HG02885 (cell line): ENCODE results near the gene TMEM92.

Experiments used
- ATAC-seq: cut with Tn5 transposase; IDR thresholded peaks from one replicate; pipeline ENCODE4 v1.9.1; 2021; ENCODE audit warnings: mild to moderate bottlenecking; ENCODE audit not compliant: unreplicated experiment, poor library complexity

Gene TMEM92

DNA sequence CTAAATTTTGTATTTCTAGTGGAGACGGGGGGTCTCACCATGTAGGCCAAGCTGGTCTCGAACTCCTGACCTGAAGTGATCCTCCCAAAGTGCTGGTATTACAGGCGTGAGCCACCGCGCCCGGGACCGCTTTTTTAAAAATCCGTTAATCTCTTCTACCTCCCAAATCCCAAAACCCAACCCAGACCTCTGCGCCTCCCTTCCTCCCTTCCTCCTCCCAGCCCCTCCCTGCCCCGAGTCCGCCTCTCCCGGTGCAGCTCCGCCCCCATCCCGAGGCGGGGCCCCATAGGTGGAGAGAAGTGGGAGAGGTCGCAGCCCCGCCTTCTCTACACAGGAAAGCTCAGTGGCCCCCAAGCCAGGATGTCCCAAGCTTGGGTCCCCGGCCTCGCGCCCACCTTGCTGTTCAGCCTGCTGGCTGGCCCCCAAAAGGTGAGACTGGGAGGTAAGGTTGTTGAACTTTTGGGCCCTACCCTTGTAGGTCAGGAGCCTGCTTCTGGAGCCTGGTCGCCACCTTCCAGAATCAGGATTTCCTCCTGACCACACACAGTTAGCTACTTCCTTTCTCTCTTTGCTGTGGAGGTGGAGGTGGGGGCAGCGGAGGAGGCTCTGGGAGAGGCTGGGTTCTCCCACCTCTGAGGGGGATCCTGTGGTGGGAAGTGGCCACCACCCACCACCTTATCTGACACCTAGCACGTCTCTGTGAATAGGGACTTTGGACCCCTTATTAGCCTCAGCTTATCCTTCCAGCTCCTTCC is at the start of gene TMEM92:
TMEM92 (plus strand) TSS at position 325 of the 755 bp plus-strand sequence; CDS start at position 361, 36 bp downstream.
- no peak for ATAC-seq

DNA sequence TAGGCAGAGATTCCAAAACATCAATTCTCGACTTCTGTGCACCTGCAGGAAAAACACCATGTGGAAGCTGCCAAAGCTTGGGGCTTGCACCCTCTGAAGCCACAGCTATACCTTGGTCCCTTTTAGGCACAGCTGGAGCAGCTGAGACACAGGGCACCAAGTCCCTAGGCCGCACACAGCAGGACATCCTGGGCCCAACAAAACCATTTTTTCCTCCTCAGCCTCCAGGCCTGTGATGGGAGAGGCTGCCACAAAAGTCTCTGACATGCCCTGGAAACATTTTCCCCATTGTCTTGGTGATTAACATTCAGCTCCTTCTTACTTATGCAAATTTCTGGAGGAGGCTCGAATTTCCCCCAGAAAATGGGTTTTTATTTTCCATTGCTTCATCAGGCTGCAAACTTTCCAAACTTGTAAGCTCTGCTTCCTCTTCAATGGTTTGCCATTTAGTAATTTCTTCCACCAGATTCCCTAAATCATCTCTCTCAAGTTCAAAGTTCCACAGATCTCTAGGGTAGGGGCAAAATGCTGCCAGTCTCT is 48.5 kb upstream of the TMEM92 start:
- no peak for ATAC-seq

DNA sequence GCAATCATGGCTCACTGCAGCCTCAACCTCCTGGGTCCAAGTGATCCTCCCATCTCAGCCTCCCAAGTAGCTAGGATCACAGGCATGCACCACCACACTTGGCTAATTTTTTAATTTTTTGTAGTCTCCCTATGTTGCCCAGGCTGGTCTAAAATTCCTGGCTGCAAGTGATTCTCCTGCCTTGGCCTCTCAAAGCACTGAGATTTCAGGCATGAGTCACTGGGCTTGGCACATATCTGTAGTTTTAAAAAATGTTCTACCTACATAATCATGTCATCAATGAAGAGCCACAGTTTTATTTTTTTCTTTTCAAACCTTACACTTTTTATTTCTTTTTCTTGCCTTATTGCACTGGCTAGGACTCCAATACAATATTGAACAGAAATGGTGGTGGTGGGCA is 39.7 kb upstream of the TMEM92 start:
- no peak for ATAC-seq

DNA sequence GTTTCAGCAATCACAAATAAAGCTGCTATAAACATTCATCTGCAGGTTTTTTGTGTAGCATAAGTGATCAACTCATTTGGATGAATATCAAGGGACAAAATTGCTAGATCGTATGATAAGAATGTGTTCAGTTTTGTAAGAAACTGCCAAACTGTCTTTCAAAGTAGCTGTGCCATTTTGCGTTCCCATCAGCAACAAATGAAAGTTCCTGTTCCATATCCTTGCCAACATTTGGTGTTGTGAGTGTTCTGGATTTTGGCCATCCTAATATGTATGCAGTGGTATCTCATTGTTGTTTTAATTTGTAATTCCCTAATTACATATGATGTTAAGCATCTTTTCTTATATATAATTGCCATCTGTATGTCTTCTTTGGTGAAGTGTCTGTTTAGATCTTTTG is 36.4 kb upstream of the TMEM92 start:
- ATAC-seq = no peak

DNA sequence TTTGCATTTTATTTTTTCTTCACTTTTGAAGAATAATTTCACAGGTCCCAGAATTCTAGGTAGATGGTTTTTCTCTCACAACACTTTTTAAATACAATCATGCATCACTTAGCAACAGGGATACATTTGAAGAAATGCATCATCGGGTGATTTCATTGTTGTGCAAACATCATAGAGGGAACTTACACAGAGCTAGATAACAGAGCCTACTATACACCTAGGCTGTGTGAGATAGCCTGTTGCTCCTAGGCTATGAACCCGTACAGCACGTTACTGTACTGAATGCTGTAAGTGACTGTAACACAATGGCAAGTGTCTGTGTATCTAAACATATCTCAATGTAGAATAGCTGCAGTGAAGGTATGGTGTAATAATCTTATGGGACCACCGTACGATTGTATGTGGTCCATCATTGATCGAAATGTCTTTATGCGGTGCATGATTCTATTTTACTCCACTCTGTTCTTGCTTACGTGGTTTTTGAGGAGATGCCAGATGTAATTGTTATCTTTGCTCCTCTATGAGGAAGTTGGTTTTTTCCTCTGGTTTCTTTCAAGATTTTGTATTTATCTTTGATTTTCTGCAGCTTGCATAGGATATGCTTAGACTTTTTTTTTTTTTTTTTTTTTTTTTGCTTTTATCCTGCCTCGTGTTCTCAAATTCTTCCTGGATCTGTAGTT is 35.5 kb upstream of the TMEM92 start:
- ATAC-seq = no peak

DNA sequence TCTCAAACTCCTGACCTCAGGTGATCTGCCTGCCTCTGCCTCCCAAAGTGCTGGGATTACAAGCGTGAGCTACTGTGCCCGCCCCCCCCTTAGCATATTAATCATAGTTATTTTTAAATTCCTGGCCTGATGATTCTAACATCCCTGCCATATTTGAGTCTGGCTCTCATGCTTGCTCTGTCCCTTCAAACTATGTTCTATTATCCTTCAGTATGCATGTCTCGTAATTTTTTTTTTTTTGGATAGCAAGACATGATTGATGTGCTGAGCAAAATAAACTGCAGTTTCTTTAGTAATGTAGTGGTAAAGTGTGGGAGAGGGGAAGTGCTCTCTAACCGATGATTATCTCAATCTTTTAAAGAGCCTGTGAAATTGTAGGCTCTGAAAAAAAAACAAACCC is 34.3 kb upstream of the TMEM92 start:
- no peak for ATAC-seq

DNA sequence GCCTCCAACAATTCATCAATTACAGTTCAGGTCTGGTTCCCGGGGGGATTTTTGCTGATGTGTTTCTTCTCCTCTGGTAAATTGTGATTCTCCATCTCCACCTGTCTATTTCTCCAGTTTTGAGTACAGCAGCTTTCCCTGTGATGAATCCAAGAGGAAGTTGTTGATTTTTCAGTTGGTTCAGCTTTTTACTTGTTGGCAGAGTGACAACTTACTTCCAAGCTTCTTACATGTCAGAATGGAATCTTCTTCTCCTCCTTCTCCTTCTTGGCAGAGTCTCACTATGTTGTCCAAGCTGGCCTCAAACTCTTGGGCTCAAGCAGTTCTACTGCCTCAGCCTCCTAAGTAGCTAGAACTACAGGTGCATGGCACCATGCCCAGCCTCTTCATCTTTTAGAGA is 33.4 kb upstream of the TMEM92 start:
- ATAC-seq = no peak

DNA sequence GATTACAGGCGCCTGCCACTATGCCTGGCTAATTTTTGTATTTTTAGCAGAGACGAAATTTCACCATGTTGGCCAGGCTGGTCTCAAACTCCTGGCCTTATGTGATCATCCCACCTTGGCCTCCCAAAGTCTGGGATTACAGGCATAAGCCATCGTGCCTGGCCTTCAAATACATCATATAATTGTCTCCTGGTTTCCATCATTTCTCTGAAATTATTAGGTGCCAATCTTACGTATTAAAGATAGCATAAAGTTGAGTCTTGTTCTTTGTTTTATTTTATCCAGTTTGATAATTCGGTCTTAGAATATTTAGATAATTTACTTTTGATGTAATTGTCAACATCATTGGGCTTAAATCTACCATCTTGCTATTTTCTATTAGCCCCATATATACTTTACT is 32.8 kb upstream of the TMEM92 start:
- no peak for ATAC-seq

DNA sequence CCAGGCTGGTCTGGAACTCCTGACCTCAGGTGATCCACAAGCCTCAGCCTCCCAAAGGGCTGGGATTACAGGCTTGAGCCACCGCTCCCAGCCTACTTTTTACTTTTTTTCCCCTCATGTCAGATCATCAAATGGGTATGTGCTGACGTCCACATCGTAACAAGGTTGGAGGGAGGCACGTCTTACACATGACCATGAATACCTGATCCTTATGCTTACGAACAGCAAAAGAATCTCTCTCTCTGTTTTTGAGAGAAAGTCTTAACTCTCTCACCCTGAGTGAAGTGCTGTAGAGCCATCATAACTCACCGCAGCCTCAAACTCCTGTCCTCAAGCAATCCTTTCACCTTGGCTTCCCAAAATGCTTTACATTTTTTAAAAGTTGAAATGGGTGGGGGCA is 29.5 kb upstream of the TMEM92 start:
- no peak for ATAC-seq

DNA sequence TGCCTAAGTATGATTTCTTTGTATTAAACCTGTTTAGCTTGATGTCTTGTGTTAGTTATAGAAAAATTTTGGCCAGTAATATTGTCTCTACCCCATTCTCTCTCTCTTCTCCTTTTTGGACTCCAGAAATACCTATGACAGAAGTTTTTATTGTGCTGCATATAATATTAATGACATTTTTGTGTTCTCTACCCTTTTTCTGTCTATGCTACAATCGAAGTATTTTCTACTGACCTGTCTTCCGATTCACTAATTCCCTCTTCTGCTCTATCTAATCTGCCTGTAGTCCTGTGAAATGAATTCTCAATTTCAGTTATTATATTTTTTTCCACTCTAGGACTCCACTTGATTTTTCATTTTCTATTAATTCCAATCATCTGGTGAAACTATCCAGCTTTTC is 26.0 kb upstream of the TMEM92 start:
- ATAC-seq = no peak

DNA sequence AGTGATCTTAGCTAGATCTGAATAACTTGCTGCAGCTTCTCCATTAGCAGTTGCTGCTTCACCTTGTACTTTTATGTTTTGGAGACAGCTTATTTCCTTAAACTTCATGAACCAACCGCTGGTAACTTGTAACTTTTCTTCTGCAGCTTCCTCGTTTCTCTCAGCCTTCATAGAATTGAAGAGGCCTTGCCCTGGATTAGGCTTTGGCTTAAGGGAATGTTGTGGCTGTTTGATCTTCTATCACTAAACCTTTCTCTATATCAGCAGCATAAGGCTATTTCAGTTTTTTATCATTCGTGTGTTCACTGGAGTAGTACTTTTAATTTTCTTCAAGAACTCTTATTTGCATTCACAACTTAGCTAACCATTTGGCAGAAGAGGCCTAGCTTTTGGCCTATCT is 21.5 kb upstream of the TMEM92 start:
- no peak for ATAC-seq

DNA sequence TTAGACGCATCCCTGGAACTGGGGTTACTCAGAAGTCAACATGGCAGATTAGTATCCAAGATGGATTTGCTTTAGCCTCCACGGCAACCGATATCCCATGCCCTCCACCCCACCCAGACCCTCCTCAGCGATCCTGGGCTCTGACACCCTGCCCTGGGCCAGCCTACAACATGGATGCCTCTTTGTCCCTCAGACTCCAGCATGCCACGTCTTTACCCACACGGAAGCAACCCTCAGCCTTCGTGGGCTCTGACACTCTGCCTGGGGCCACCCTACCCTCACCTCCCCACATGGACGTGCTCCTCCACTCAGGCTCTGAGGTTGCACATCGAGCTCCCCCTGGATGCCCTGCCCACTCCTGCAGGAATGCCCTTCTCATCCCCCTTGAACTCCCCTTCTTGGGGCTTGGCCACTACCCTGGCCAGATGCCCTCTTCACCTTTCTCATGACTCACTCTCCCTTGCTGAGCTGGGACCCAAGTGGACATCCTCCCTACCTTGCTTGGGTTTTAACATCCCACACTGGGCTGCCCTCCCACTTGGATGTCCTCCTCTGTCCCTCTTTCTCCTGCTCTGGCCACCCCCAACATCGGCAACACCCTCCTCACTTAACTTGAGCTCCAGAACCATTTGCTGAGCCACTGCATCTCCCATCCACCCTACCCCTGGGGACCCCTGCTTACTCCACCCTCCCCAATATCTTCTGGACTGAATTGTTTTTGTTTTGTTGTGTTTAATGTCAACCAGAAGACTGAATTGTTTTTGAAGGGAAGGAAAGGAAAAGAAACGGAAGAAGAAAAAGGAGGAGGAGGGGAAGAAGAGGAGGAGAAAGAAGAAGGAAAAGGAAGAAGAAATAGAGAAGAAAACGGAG is 18.3 kb upstream of the TMEM92 start:
- no peak for ATAC-seq

DNA sequence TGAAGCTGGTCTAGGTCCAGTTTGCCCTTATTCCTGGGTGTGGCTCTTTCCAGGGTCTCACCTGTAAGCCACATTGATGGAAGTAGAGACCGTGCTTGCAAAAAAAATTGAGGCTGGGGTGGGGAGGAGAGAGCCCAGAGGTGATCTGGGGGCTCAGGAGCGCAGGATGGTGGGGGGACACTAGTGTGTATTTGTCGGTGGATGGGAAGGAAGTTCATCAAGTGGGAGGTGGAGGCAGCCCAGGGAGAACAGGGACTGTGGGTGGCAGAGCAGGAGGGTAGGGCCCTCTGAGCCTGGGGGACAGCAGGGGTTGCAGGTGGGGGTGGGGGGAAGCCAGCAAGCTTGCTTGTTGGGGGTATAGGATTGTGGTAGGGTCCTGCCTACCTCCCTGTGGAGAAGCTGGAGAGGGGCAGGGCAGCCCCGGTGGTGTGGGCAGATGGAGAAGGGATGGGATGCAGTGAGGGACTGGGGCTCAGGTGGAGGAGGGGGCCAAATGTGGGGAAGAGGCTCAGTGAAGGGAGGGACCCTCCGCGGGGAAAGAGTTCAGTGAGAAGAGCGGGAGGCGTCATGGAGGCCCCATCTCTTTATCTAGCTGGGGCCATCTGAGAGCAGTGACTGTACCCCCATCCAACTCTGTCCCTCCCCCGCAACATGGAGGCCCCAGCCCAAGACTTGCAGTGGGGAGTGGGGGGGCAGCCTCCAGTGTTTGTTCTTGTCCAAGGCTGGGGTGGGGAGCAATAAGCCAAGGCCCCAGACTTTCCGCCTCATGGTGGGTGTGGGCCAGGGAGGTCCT is 17.2 kb upstream of the TMEM92 start:
- no peak for ATAC-seq

DNA sequence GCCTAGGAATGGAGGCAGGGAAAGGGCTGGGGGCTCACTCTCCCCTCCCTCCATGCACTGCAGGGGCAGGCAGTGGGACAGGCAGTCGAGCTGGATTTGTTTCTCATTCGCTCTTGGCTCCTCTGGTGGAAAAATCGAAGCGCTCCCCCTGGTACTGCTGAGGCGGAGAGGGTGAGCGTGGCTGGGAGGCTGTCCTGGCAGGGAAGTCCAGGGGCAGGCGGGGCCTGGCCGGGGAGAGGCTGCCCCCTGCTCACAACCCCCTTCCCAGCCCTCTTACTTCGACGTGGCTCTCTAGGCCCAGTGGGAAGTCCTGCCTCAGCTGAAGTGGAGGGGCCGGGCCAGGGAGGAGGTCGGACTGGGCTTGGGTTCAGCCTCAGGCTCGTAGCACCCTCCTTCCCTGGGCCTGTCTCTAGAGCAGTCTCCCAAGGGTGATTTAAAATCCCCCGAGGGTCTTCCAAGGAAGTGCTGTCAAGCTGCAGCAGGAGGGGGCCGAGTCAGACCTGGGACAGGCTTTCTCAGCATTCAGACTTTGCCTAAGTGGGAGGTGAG is 16.5 kb upstream of the TMEM92 start:
- no peak for ATAC-seq

DNA sequence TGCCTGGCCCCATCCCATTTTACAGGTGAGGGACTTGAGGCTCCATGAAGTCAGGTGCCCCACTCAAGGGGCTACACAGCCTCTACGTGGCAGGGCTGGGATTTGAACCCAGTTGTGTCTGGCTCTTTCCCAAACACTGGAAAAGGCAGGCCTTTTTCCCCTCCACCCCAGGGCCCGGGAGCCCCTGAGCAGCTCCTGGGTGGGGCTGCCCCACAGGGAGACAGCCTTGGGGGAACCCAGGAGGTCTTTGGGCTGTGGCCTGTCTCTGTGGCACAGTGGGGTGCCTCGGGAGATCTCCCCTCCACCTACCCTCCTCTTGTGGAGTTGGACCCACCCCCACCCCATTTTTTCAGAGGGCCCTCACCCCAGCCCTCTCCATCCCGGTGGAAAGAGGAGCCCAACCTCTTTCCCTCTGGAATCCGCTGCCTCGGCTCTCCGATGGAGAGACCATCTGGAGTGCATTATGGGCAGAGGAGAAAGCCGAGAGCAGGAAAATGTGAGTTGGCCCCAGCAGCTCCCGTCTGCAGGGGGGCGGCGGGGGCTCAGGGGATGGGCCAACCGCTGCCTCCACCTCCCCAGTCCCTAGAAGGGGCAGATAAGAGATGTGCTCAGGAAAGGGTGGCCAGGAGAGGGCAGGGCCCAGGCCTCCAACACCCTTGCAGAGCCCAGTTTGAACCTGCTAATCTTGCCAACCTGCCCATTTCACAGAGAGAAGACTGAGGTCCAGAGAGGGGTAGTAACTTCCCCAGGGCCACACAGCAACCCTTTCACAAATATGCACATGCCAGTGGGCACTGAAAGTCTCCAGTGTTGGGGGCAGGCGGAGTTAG is 15.4 kb upstream of the TMEM92 start:
- no peak for ATAC-seq

DNA sequence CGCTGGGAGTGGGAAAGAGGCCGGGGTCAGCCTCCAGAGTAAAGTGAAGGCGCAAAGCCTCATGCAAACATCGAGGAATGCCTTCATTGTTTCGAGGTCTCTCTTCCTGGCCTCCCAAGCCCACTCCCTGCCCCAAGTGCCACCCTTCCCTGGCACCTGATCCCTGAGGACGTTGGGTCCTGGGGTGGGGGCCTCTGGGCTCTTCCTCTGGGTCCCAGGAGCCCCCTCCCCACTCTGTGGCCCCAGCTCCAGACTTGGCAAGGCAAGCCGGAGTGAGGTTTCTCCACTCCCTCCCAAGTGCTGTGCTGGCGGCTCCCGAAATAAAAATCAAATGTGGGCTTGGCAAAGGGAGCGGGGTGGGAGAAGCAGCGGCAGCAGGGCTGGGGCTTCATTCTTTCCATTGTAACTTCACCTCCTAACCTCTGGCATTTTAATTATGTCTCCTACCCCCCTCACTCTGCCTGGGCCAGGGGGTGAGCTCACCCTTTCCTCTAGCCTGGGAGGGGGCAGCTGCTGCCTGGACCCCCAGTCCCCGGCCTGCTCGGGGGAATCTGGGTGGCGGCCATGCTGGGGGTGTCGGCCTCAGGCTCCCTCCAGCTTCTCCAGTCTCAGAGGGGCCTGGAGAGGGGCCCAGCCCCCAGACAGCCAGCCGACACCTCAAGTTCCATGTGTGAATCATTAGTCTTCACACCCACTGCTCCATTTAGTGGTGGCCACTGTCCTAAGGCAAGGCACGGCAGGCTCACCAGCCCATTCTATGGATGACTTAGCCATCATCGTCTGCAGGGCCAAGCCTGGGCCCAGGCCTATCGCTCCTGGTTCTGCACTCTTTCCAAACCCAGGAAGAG is 14.6 kb upstream of the TMEM92 start:
- no peak for ATAC-seq

DNA sequence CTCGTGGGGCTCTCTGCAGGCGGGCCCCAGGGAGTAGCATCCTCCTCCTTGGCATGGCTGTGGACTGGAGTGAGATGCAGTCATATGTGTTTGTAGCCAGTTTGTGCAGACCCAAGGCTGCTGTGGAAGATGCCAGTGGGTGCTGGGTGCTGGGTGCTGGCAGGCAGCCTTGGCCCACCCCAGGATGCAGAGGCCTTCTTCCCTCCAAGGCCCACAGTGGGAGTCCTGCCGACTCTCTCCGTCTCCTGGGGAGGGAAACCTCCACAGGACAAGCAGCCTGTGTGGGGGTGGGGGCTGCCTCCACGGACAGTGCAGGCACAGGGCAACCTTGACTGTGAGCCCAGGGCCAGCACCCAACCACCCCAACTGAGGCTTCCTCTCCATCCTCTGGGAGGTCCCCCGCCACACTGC is 13.8 kb upstream of the TMEM92 start:
- ATAC-seq = no peak
